GM23338 (cell line): ENCODE results near the gene CLSTN2.

Experiments
- CREB1 ChIP-seq: fragments of 250-450 bp; sonication (Bioruptor Pico); IDR thresholded peaks from 2 replicates; pipeline ENCODE4 v1.5.0; 2020; ENCODE audit warnings: low read depth, mild to moderate bottlenecking, moderate library complexity
- CTCF ChIP-seq, 2 experiments: fragments of 200-600 bp in 1 of 2; sonication (generic) in 1 of 2; conservative IDR thresholded peaks; 2 replicates each; pipeline versions ENCODE4 v1.5.1 to v1.6.1; 2016 to 2017; ENCODE audit warnings: antibody characterized with exemption in 2 of 2, low read depth in 2 of 2, mild to moderate bottlenecking in 2 of 2, moderate library complexity in 1 of 2
- ETS1 ChIP-seq: IDR thresholded peaks from 2 replicates; pipeline ENCODE4 v1.6.1; 2016; ENCODE audit warnings: antibody characterized with exemption
- EZH2 ChIP-seq: fragments of 200-600 bp; sonication (generic); IDR thresholded peaks from one replicate; pipeline ENCODE4 v1.8.0; 2017; ENCODE audit warnings: antibody characterized with exemption, mild to moderate bottlenecking, low read depth; ENCODE audit not compliant: unreplicated experiment
- EZH2phosphoT487 ChIP-seq: fragments of 200-600 bp; sonication (generic); IDR thresholded peaks from one replicate; pipeline ENCODE4 v1.8.1; 2018; ENCODE audit warnings: antibody characterized with exemption; ENCODE audit not compliant: unreplicated experiment
- JUNB ChIP-seq: IDR thresholded peaks from one replicate; pipeline ENCODE4 v1.6.1; 2016; ENCODE audit warnings: antibody characterized with exemption; ENCODE audit not compliant: unreplicated experiment
- NANOG ChIP-seq: IDR thresholded peaks from 2 replicates; pipeline ENCODE4 v1.6.1; 2016; ENCODE audit warnings: antibody characterized with exemption, borderline replicate concordance
- POLR2AphosphoS5 ChIP-seq: IDR thresholded peaks from 2 replicates; pipeline ENCODE4 v1.6.1; 2016; ENCODE audit warnings: antibody characterized with exemption, low read depth
- REST ChIP-seq: IDR thresholded peaks from one replicate; pipeline ENCODE4 v1.6.1; 2018; ENCODE audit warnings: antibody characterized with exemption; ENCODE audit not compliant: unreplicated experiment
- STAT1 ChIP-seq: IDR thresholded peaks from one replicate; pipeline ENCODE4 v1.6.1; 2016; ENCODE audit warnings: antibody characterized with exemption; ENCODE audit not compliant: unreplicated experiment
- ZNF114 ChIP-seq: fragments of 250-450 bp; sonication (Bioruptor Pico); IDR thresholded peaks from 2 replicates; pipeline ENCODE4 v1.5.0; 2020; ENCODE audit warnings: mild to moderate bottlenecking, moderate library complexity
- ZNF331 ChIP-seq: fragments of 250-450 bp; sonication (Bioruptor Pico); IDR thresholded peaks from 2 replicates; pipeline ENCODE4 v1.5.0; 2020; ENCODE audit warnings: low read depth, mild to moderate bottlenecking, moderate library complexity

GRCh38 chr3:139953131-139953910, 18.3 kb downstream of the CLSTN2 start:
- no peak for TF ChIP-seq CTCF (conservative IDR thresholded peaks at IDR 0.05; ENCODE audit: low read depth in 2 of 2)
- TF ChIP-seq EZH2phosphoT487: no peak
- TF ChIP-seq REST: no peak
- TF ChIP-seq EZH2: no peak
- no peak for TF ChIP-seq POLR2AphosphoS5
- TF ChIP-seq NANOG: no peak
- no peak for TF ChIP-seq CREB1 (CRISPR knock-in tag)
- no peak for TF ChIP-seq ZNF331
- TF ChIP-seq JUNB: no peak
- TF ChIP-seq ETS1: no peak
- no peak for TF ChIP-seq ZNF114
- no peak for TF ChIP-seq STAT1
